Neural cell (in vitro differentiated cells): ENCODE measurements around the gene GNAL. TPM values are rescaled to one million over a fixed set of nuclear protein-coding genes. Genes with fewer than 3 reads are reported as not detected.

Experiments used
- H2AFZ ChIP-seq: fragments of 200-600, 300-800 bp; sonication (generic), shearing (Covaris generic); 2 replicates; pipeline ENCODE4 v1.6.0; 2014; ENCODE audit warnings: low read depth, mild to moderate bottlenecking, antibody characterized with exemption, low read length, moderate library complexity
- H3F3A ChIP-seq: fragments of 200-600 bp; shearing (Covaris generic); 2 replicates; pipeline ENCODE4 v1.6.1; 2016; ENCODE audit warnings: mild to moderate bottlenecking, moderate library complexity, mixed read lengths, antibody characterized with exemption, low read length; ENCODE audit not compliant: insufficient read depth, poor library complexity, severe bottlenecking
- H3K27ac ChIP-seq: fragments of 200-600, 300-800 bp; sonication (generic), shearing (Covaris generic); 2 replicates; pipeline ENCODE4 v1.5.1; 2014; ENCODE audit warnings: mild to moderate bottlenecking, low read length, moderate library complexity
- H3K27me3 ChIP-seq: fragments of 300-800, 200-600 bp; sonication (generic), shearing (Covaris generic); 2 replicates; pipeline ENCODE4 v1.6.0; 2014; ENCODE audit warnings: mild to moderate bottlenecking, low read depth, low read length, moderate library complexity; ENCODE audit not compliant: insufficient read depth
- H3K36me3 ChIP-seq: fragments of 300-800, 200-600 bp; sonication (generic), shearing (Covaris generic); 2 replicates; pipeline ENCODE4 v1.5.1; 2014; ENCODE audit warnings: mild to moderate bottlenecking, antibody characterized with exemption, low read length, moderate library complexity; ENCODE audit not compliant: insufficient read depth
- H3K4me2 ChIP-seq: fragments of 300-800, 200-600 bp; sonication (generic), shearing (Covaris generic); 2 replicates; pipeline ENCODE4 v1.6.0; 2014; ENCODE audit warnings: mild to moderate bottlenecking, low read length
- H3K4me3 ChIP-seq: fragments of 300-800, 200-600 bp; sonication (generic), shearing (Covaris generic); 2 replicates; pipeline ENCODE4 v1.5.1; 2014; ENCODE audit warnings: mild to moderate bottlenecking, low read length, moderate library complexity
- H3K79me2 ChIP-seq: fragments of 200-600 bp; shearing (Covaris generic); replicated peaks from 2 replicates; pipeline ENCODE4 v1.6.0; 2014; ENCODE audit warnings: mild to moderate bottlenecking, low read length, moderate library complexity; ENCODE audit not compliant: insufficient read depth
- H3K9ac ChIP-seq: fragments of 300-800, 200-600 bp; sonication (generic), shearing (Covaris generic); 2 replicates; pipeline ENCODE4 v1.6.1; 2016; ENCODE audit warnings: mild to moderate bottlenecking, low read length, mixed read lengths
- H3K9me2 ChIP-seq: fragments of 200-600 bp; shearing (Covaris generic); 2 replicates; pipeline ENCODE4 v1.6.1; 2016; ENCODE audit warnings: mild to moderate bottlenecking, low read length, mixed read lengths; ENCODE audit not compliant: insufficient read depth
- H3K9me3 ChIP-seq: fragments of 200-600, 300-800 bp; sonication (generic), shearing (Covaris generic); 2 replicates; pipeline ENCODE4 v1.6.1; 2016; ENCODE audit warnings: mild to moderate bottlenecking, mixed run types, low read length, moderate library complexity, mixed read lengths
- H4K20me1 ChIP-seq: fragments of 200-600 bp; shearing (Covaris generic); 2 replicates; pipeline ENCODE4 v1.6.1; 2016; ENCODE audit warnings: mild to moderate bottlenecking, mixed run types; ENCODE audit not compliant: insufficient read depth
- CTCF ChIP-seq: fragments of 450-650 bp; IDR thresholded peaks from 2 replicates; pipeline ENCODE4 v1.5.1; 2014; ENCODE audit warnings: antibody characterized with exemption, mild to moderate bottlenecking, moderate library complexity; ENCODE audit not compliant: poor library complexity, severe bottlenecking
- EP300 ChIP-seq: fragments of 450-650 bp; conservative IDR thresholded peaks from 2 replicates; pipeline ENCODE4 v1.6.1; 2014; ENCODE audit warnings: antibody characterized with exemption, mild to moderate bottlenecking, moderate library complexity; ENCODE audit not compliant: poor library complexity, severe bottlenecking
- EZH2 ChIP-seq: fragments of 200-600, 300-800 bp; shearing (Covaris generic), sonication (generic); IDR thresholded peaks from 2 replicates; pipeline ENCODE4 v1.6.1; 2014; ENCODE audit warnings: antibody characterized with exemption, low read length, borderline replicate concordance, mild to moderate bottlenecking; ENCODE audit not compliant: insufficient read depth, poor library complexity, severe bottlenecking
- MXI1 ChIP-seq: fragments of 450-650 bp; conservative IDR thresholded peaks from 2 replicates; pipeline ENCODE4 v1.6.1; 2014; ENCODE audit warnings: antibody characterized with exemption, mild to moderate bottlenecking; ENCODE audit not compliant: poor library complexity, severe bottlenecking
- POLR2AphosphoS5 ChIP-seq: IDR thresholded peaks from 2 replicates; pipeline ENCODE4 v1.6.1; 2012
- RAD21 ChIP-seq: fragments of 450-650 bp; conservative IDR thresholded peaks from 2 replicates; pipeline ENCODE4 v1.6.1; 2014; ENCODE audit warnings: antibody characterized with exemption, mild to moderate bottlenecking, moderate library complexity
- REST ChIP-seq: IDR thresholded peaks from 2 replicates; pipeline ENCODE4 v1.6.1; 2012; ENCODE audit warnings: borderline replicate concordance
- SMC3 ChIP-seq: fragments of 450-650 bp; conservative IDR thresholded peaks from 2 replicates; pipeline ENCODE4 v1.6.1; 2014; ENCODE audit warnings: antibody characterized with exemption, mild to moderate bottlenecking, moderate library complexity; ENCODE audit not compliant: poor library complexity
- TAF1 ChIP-seq: IDR thresholded peaks from 2 replicates; pipeline ENCODE4 v1.6.1; 2012; ENCODE audit warnings: low read depth
- polyA plus RNA-seq: library from polyadenylated mRNA; depleted of rRNA; stranded (reverse); fragments of >200 nt; gene quantifications from 2 replicates; pipeline ENCODE4 v1.2.3, GENCODE V29; 2014

The GNAL gene
- polyA plus RNA-seq, 1 donor from 2014 or later: 16.7 TPM

GRCh38 chr18:11923450-11923849, 234.4 kb downstream of the GNAL start:
- Histone ChIP-seq H3F3A (no peaks in the 10 kb centered on the region), H3K9me2 (no peaks in the 10 kb centered on the region), H4K20me1 (no peaks in the 10 kb centered on the region), H3K9me3 (no peaks in the 10 kb centered on the region), H2AFZ (no peak overlapping the region), H3K9ac (no peak overlapping the region), H3K27me3 (no peaks in the 10 kb centered on the region), H3K4me3 (no peak overlapping the region), H3K79me2 (no peaks in the 10 kb centered on the region), H3K36me3 (no peaks in the 10 kb centered on the region), H3K27ac (no peak overlapping the region), H3K4me2 (no peak overlapping the region)
- TF ChIP-seq REST: no peak
- TF ChIP-seq CTCF: no peak
- no peak for TF ChIP-seq RAD21
- TF ChIP-seq EP300: peak; percentile 51
- TF ChIP-seq SMC3: no peak
- TF ChIP-seq EZH2: no peak
- peak; percentile 55 for TF ChIP-seq POLR2AphosphoS5
- no peak for TF ChIP-seq MXI1
- TF ChIP-seq TAF1: no peak

GRCh38 chr18:11925800-11926481, 236.9 kb downstream of the GNAL start:
- Histone ChIP-seq H2AFZ (no peak overlapping the region), H3K9me3 (no peaks in the 10 kb centered on the region), H3K79me2 (no peaks in the 10 kb centered on the region), H3K4me3 (no peak overlapping the region), H3K27ac (no peak overlapping the region), H3K4me2 (no peak overlapping the region), H3K27me3 (no peaks in the 10 kb centered on the region), H3K9me2 (no peaks in the 10 kb centered on the region), H3K9ac (no peak overlapping the region), H3F3A (no peaks in the 10 kb centered on the region), H4K20me1 (no peaks in the 10 kb centered on the region), H3K36me3 (no peaks in the 10 kb centered on the region)
- TF ChIP-seq EP300: no peak
- TF ChIP-seq RAD21: no peak
